HepG2 (cell line): ENCODE data around the gene SLC26A2.

ENCODE experiments used
- CEBPB ChIP-seq: IDR thresholded peaks from 2 replicates; pipeline ENCODE4 v1.6.1; 2011; ENCODE audit warnings: low read depth, low read length, improper control_type of control experiment, borderline replicate concordance
- ZNF350 ChIP-seq: sonication (generic); formaldehyde crosslinking; IDR thresholded peaks from 2 replicates; pipeline ENCODE4 v1.4.0; 2020; ENCODE audit warnings: mild to moderate bottlenecking, low read depth, missing genetic modification reagents, borderline replicate concordance
- TF ChIP-seq, protein P1 (sequence below): sonication (generic); formaldehyde crosslinking; IDR thresholded peaks from 2 replicates; pipeline ENCODE4 v1.8.1; 2023; ENCODE audit warnings: mild to moderate bottlenecking, inconsistent platforms, moderate library complexity, missing genetic modification reagents, borderline replicate concordance

- TF ChIP-seq CEBPB, result no peak
- TF ChIP-seq, protein P1, sequence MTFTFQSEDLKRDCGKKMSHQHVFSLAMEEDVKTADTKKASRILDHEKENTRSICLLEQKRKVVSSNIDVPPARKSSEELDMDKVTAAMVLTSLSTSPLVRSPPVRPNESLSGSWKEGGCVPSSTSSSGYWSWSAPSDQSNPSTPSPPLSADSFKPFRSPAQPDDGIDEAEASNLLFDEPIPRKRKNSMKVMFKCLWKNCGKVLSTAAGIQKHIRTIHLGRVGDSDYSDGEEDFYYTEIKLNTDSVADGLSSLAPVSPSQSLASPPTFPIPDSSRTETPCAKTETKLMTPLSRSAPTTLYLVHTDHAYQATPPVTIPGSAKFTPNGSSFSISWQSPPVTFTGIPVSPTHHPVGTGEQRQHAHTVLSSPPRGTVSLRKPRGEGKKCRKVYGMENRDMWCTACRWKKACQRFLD (CRISPR knock-in tag), result no peak
- no peak for TF ChIP-seq ZNF350 (CRISPR knock-in tag)
Measured at GRCh38 chr5:149966946-149967345, 6.4 kb downstream of the SLC26A2 start.
